BJ (cell line): Measurements from ENCODE around the gene RBAK. TPM values are rescaled to one million over a fixed set of nuclear protein-coding genes. Genes with fewer than 3 reads are reported as not detected.
"Not testable (repeated sequence)": the region's sequence is repeated elsewhere in the genome, so short reads cannot be mapped to it uniquely, and the experiment has no call there.

Experiments used
- CTCF ChIA-PET: fragments of 350-600 bp; formaldehyde crosslinking; extraction: SDS; loops from one replicate; lab custom pipeline; 2021; ENCODE audit warnings: antibody characterized with exemption, inconsistent platforms; lab: Yijun Ruan, JAX
- POLR2A ChIA-PET: fragments of 300-600 bp; sonication (Branson Sonifier 250); formaldehyde crosslinking; extraction: SDS; loops from one replicate; lab custom pipeline; 2021; ENCODE audit warnings: antibody characterized with exemption; lab: Charles Lee
- DNase-seq: peaks from one replicate; pipeline ENCODE4 v3.0.0-alpha.2; 2011; ENCODE audit warnings: low read depth
- H3K27me3 ChIP-seq: 2 replicates; pipeline ENCODE4 v1.6.0; 2011; ENCODE audit warnings: low read length; ENCODE audit not compliant: control insufficient read depth, insufficient read depth
- H3K36me3 ChIP-seq: 2 replicates; pipeline ENCODE4 v1.5.1; 2011; ENCODE audit warnings: low read length; ENCODE audit not compliant: control insufficient read depth, insufficient read depth
- H3K4me3 ChIP-seq: 2 replicates; pipeline ENCODE4 v1.5.1; 2011; ENCODE audit warnings: low read depth, mild to moderate bottlenecking, control low read depth, low read length
- CTCF ChIP-seq: IDR thresholded peaks from 2 replicates; pipeline ENCODE4 v1.5.1; 2011; ENCODE audit warnings: low read depth, mild to moderate bottlenecking, control low read depth, inconsistent platforms, low read length, moderate library complexity; ENCODE audit not compliant: insufficient read depth
- polyA plus RNA-seq: library from polyadenylated mRNA; depleted of rRNA; stranded (reverse); fragments of >200 nt; gene quantifications from 2 replicates; pipeline ENCODE4 v1.2.3, GENCODE V29; 2011

RBAK gene
- polyA plus RNA-seq, 1 experiment = 1.9 TPM

GRCh38 chr7:4999369-4999950, 46.2 kb upstream of the RBAK start:
- CTCF ChIA-PET = interaction anchor here (1.6 to 3.4 kb wide), 2 partner anchors 8 to 26 kb away, joined by 4 to 16 read pairs; no protein-coding TSS in a partner anchor
- POLR2A ChIA-PET = no interaction called here
- DNase-seq = no peak

DNA sequence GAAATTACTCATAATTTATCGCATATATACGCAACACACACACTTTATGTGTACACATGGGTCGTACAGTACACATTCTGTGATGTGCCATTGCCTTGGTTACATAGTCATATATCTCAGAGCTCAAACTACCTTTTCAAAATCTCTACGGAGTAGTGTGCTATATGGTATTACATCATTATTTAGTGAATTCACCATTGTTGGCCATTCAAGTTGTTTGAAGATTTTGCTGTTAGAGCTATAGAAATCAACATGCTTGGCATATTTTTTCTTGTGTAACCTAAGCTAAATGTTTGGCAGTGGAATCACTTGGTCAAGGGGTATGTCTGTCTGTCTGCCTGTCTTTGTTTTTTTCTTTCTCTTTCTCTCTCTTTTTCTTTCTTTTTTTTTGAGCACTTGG, 44.7 kb upstream of the RBAK start:
- DNase-seq = no peak
- POLR2A ChIA-PET = no interaction called here
- TF ChIP-seq CTCF = no peak
- CTCF ChIA-PET = interaction anchor here (0.6 to 3.4 kb wide), 2 partner anchors 28 to 172 kb away, joined by 7 to 16 read pairs; no protein-coding TSS in a partner anchor
- Histone ChIP-seq H3K27me3 (no peaks in the 10 kb centered on the region), H3K36me3 (peaks cover 8% of the 10 kb centered on the region), H3K4me3 (no peak overlapping the region)

More at GRCh38 chr7:4999369-4999950, 46.2 kb upstream of the RBAK start:
- Histone ChIP-seq H3K36me3 (peaks cover 15% of the 10 kb centered on the region), H3K27me3 (no peaks in the 10 kb centered on the region), H3K4me3 (no peak overlapping the region)
- no peak for TF ChIP-seq CTCF

GRCh38 chr7:5001911-5002310, 43.7 kb upstream of the RBAK start:
- CTCF ChIA-PET = no interaction called here
- POLR2A ChIA-PET = no interaction called here
- no peak overlapping the region for H3K4me3 ChIP-seq
- no peak for TF ChIP-seq CTCF
- DNase-seq = no peak
- peaks cover 6% of the 10 kb centered on the region for H3K36me3 ChIP-seq
- no peaks in the 10 kb centered on the region for H3K27me3 ChIP-seq

DNA sequence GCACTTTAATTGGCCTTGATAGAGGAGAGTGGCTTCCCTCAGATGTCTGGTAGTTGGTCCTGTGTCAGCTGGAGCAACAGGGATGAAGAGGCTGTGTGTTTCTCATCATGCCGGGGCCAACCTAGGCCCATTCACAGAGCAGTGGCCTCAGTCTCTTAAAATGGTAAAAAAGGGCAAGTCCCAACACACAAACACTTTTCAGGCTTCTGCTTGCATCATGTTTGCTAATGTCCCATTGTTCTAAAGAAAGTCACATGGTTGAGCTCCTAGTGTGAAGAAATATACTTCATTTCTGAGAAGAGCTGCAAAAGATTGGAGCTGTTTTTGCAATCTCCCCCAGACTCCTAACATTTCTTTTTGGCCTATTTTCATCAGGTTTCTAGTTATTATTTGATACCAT, 40.6 kb upstream of the RBAK start:
- POLR2A ChIA-PET = no interaction called here
- Histone ChIP-seq H3K27me3 (no peaks in the 10 kb centered on the region), H3K4me3 (no peak overlapping the region), H3K36me3 (peaks cover 3% of the 10 kb centered on the region)
- DNase-seq = no peak
- CTCF ChIA-PET = interaction anchor here (1.6 kb wide), 1 partner anchor 31 kb away, joined by 5 read pairs; no protein-coding TSS in a partner anchor
- no peak for TF ChIP-seq CTCF

DNA sequence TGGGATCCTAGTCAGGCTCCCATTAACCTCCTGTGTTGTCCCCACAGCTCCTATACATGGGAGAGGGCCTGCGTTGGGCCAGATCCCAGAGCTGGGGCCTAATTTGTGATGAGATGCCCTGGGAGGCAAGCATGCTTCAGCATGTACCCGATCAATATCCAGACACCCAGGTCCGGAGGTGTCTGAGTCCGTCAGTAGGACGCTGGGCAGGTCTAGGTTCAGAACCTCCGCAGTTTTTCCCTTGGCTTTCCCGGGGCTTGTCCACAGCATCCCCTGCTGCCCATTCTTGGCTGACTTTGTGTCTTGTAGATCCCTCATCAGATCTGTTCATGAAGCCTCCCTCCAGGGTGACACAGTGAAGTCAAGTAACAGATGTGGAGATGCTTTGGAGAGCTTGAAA, 32.7 kb upstream of the RBAK start:
- H3K36me3 ChIP-seq = peaks cover 3% of the 10 kb centered on the region
- no peak overlapping the region for H3K4me3 ChIP-seq
- no peak for DNase-seq
- no peak for TF ChIP-seq CTCF
- ChIA-PET POLR2A (no interaction called here), CTCF (no interaction called here)
- no peaks in the 10 kb centered on the region for H3K27me3 ChIP-seq

DNA sequence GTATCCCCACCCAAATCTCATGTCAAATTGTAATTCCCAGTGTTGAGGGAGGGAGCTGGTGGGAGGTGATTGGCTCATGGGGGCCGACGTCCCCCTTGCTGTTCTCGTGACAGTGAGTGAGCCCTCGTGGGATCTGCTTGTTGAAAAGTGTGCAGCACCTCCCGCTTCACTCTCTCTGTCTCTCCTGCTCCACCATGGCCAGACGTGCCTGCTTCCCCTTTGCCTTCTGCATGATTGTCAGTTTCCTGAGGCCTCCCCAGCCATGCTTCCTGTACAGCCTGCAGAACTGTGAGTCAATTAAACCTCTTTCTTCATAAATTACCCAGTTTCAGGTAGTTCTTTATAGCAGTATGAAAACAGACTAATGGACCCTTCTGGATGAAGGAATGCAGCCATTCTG, 29.7 kb upstream of the RBAK start:
- CTCF ChIA-PET = not testable (repeated sequence)

DNA sequence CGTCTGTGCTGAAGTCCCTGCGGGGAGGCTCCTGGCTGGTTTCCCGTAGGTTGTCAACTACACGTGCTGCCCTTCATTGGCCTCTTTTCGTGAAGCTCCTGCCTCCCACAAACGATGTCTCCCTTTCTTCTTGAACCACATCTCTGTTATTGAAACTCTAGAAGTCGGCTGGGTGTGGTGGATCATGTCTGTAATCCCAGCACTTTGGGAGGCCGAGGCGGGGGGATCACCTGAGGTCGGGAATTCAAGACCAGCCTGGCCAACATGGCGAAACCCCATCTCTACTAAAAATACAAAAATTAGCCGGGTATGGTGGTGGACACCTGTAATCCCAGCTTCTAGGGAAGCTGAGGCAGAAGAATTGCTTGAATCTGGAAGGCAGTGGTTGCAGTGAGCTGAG, 28.0 kb upstream of the RBAK start:
- H3K36me3 ChIP-seq, H3K27me3 ChIP-seq, H3K4me3 ChIP-seq, CTCF ChIA-PET, POLR2A ChIA-PET, DNase-seq: not testable (repeated sequence)

More for the DNA sequence above, 29.7 kb upstream of the RBAK start:
- POLR2A ChIA-PET, H3K4me3 ChIP-seq, DNase-seq, H3K27me3 ChIP-seq, H3K36me3 ChIP-seq: not testable (repeated sequence)
